ENCODE data around the gene ZNF69. TPM values are rescaled to one million over a fixed set of nuclear protein-coding genes. Genes with fewer than 3 reads are reported as not detected.

ZNF69 gene
- total and polyA plus RNA-seq, 2 of the 13 experiments (the other 11 are each of a cell fraction or from before 2014, with no cell fraction given) = 9.6 to 21.0 TPM

- TF ChIP-seq ZNF280D (CRISPR knock-in tag; IDR thresholded peaks at IDR 0.05) (no peak), TBX2 (CRISPR knock-in tag; IDR thresholded peaks at IDR 0.05; ENCODE audit: borderline replicate concordance) (peak; percentile 75), DNMT1 (CRISPR knock-in tag; IDR thresholded peaks at IDR 0.05) (no peak), MTF1 (CRISPR knock-in tag; IDR thresholded peaks at IDR 0.05) (no peak), HOXD1 (CRISPR knock-in tag; IDR thresholded peaks at IDR 0.05) (no peak), FOXO1 (CRISPR knock-in tag; IDR thresholded peaks at IDR 0.05) (no peak; the same call in 1 of the 2 replicates), MIER3 (CRISPR knock-in tag; IDR thresholded peaks at IDR 0.05; ENCODE audit: borderline replicate concordance) (peak; percentile 73; the same call in 1 of the 2 replicates), KDM1A (CRISPR knock-in tag; IDR thresholded peaks at IDR 0.05) (no peak), GPN1 (CRISPR knock-in tag; IDR thresholded peaks at IDR 0.05; ENCODE audit: borderline replicate concordance) (no peak), SYNCRIP (IDR thresholded peaks at IDR 0.05; ENCODE audit: insufficient read depth, low read depth, low read length) (no peak), PITX1 (CRISPR knock-in tag; IDR thresholded peaks at IDR 0.05) (peak; percentile 34; the same call in 1 of the 2 replicates), STAT5B (CRISPR knock-in tag; IDR thresholded peaks at IDR 0.05) (no peak), ZBTB14 (CRISPR knock-in tag; IDR thresholded peaks at IDR 0.05) (no peak), ZFY (CRISPR knock-in tag; IDR thresholded peaks at IDR 0.05) (peak; percentile 75; the same call in 1 of the 2 replicates), ZNF460 (CRISPR knock-in tag; IDR thresholded peaks at IDR 0.05; ENCODE audit: borderline replicate concordance) (no peak), ZNF251 (CRISPR knock-in tag; IDR thresholded peaks at IDR 0.05) (no peak), ZFP91 (CRISPR knock-in tag; IDR thresholded peaks at IDR 0.05; ENCODE audit: borderline replicate concordance) (peak; percentile 86)
- TF ChIP-seq, protein P1, sequence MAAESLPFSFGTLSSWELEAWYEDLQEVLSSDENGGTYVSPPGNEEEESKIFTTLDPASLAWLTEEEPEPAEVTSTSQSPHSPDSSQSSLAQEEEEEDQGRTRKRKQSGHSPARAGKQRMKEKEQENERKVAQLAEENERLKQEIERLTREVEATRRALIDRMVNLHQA (CRISPR knock-in tag; IDR thresholded peaks at IDR 0.05) = no peak
- TF ChIP-seq, protein P2, sequence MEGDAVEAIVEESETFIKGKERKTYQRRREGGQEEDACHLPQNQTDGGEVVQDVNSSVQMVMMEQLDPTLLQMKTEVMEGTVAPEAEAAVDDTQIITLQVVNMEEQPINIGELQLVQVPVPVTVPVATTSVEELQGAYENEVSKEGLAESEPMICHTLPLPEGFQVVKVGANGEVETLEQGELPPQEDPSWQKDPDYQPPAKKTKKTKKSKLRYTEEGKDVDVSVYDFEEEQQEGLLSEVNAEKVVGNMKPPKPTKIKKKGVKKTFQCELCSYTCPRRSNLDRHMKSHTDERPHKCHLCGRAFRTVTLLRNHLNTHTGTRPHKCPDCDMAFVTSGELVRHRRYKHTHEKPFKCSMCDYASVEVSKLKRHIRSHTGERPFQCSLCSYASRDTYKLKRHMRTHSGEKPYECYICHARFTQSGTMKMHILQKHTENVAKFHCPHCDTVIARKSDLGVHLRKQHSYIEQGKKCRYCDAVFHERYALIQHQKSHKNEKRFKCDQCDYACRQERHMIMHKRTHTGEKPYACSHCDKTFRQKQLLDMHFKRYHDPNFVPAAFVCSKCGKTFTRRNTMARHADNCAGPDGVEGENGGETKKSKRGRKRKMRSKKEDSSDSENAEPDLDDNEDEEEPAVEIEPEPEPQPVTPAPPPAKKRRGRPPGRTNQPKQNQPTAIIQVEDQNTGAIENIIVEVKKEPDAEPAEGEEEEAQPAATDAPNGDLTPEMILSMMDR (CRISPR knock-in tag; IDR thresholded peaks at IDR 0.05) = no peak
- TF ChIP-seq, protein P3, sequence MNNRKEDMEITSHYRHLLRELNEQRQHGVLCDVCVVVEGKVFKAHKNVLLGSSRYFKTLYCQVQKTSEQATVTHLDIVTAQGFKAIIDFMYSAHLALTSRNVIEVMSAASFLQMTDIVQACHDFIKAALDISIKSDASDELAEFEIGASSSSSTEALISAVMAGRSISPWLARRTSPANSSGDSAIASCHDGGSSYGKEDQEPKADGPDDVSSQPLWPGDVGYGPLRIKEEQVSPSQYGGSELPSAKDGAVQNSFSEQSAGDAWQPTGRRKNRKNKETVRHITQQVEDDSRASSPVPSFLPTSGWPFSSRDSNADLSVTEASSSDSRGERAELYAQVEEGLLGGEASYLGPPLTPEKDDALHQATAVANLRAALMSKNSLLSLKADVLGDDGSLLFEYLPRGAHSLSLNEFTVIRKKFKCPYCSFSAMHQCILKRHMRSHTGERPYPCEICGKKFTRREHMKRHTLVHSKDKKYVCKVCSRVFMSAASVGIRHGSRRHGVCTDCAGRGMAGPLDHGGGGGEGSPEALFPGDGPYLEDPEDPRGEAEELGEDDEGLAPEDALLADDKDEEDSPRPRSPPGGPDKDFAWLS (CRISPR knock-in tag; IDR thresholded peaks at IDR 0.05; ENCODE audit: borderline replicate concordance) = peak; percentile 66; the same call in 1 of the 2 replicates
Measured at GRCh38 chr19:11924886-11925650, 37.5 kb downstream of the ZNF69 start, which contains the start of gene ZNF700 (continued).
